GM10266 (cell line): ENCODE data around the gene ANKRD66.

ENCODE experiments used
- DNase-seq: peaks from one replicate; pipeline ENCODE4 v3.0.0; 2012; ENCODE audit errors: extremely low spot score
- TF ChIP-seq, protein P1 (sequence below): IDR thresholded peaks from 2 replicates; pipeline ENCODE4 v1.5.1; 2012; ENCODE audit warnings: mild to moderate bottlenecking, low read depth; ENCODE audit not compliant: control insufficient read depth, insufficient read depth; ENCODE audit errors: missing control alignments

Gene ANKRD66

DNA sequence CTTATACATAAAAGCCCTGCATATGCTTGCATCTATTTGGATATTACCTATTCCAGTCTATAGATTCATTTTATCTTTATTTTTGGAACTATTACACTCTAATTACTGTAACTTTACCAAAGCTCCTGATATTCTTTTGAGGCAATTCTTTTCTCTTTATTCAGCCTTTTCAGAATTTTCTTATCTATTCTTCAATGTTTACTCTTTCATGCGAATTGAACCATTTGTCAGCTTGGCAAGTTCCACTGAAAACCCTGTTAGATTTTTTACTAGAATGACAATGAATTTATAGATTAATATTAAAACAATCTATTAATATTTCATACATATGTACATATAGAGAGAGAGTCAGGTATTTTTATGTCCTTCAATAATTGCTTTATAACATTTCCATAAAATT is 45.9 kb downstream of the ANKRD66 start:
- TF ChIP-seq, protein P1, sequence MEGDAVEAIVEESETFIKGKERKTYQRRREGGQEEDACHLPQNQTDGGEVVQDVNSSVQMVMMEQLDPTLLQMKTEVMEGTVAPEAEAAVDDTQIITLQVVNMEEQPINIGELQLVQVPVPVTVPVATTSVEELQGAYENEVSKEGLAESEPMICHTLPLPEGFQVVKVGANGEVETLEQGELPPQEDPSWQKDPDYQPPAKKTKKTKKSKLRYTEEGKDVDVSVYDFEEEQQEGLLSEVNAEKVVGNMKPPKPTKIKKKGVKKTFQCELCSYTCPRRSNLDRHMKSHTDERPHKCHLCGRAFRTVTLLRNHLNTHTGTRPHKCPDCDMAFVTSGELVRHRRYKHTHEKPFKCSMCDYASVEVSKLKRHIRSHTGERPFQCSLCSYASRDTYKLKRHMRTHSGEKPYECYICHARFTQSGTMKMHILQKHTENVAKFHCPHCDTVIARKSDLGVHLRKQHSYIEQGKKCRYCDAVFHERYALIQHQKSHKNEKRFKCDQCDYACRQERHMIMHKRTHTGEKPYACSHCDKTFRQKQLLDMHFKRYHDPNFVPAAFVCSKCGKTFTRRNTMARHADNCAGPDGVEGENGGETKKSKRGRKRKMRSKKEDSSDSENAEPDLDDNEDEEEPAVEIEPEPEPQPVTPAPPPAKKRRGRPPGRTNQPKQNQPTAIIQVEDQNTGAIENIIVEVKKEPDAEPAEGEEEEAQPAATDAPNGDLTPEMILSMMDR, result no peak
- no peak for DNase-seq

DNA sequence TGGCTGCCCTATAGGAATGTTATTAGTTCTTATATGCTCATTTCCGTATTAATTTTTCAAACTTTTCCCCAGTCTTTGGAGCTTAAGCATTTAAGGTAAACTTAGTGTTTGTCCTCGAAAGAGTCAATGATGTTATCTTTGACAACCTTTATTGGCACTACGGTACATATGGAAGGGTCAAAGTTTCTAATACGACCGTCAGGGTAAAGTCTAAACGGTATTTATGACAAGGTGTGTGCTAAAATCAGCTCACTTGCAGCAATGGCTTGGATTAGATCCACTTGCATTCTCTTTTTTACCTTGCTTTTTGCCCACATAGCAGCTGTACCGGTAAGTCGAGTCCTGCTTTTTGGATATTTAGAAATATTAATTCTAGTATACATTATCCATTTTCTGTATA is 46.4 kb downstream of the ANKRD66 start, which contains the start of gene MEP1A:
MEP1A (plus strand) TSS at position 252 of the 400 bp plus-strand sequence; CDS start at position 262, 10 bp downstream.
- TF ChIP-seq, protein P1, result no peak
- no peak for DNase-seq

DNA sequence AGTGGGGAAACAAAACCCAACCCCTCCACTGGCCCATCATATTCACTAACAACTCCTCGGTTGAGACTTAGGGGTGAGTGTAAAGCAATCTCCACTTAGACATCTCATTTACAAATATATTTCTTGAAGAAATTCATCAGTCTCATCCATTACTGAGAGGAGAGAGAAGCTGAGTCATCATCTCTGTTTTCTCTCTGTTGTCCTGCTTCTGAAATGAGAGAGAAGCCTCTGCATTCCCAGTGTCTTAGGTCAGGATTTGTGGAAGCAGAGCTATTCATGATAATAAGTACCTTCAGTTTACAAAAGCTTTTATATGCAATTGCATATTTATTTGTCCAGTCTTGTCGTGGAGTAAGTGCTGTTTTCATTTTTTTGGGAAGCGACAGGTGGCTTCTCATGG is 47.3 kb downstream of the ANKRD66 start:
- TF ChIP-seq, protein P1, result no peak
- DNase-seq, result no peak

GRCh38 chr6:46795816-46796215 is 49.1 kb downstream of the ANKRD66 start:
- TF ChIP-seq, protein P1, result no peak

DNA sequence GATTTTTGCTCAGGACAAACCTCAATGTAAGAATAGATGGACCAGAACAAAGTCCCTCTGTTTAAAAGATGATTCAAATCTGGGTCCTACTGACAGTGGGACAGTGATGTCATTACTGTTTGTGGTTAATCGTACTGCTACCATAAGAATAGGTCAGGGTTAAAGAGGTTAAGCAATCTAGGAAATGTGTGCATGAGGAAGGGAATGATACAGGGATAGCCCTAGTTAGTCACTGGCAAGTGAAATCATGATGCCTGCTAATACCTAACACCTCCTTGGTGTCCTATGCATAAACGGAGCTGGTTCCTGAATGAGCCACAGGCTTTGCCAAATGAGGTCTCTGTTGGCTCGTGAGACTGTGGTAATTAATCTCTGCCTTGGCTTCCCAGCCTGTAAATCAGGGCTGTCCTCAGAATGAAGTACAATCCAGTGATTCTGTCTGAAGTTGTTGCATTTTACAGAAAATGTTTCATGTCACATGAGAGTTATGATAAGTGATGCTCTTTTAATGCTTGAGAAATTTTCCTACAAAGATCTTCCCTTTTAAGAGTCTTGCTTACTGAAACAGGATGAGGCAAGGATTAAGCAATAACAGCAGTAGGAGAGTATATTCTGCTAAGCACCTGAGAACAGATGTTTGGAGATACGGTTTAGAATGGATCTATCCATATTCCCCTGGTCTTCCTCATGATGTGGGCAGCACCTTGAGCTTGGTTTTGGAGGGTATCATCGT is 50.3 kb downstream of the ANKRD66 start:
- DNase-seq, result no peak
- TF ChIP-seq, protein P1, result no peak

More at GRCh38 chr6:46795816-46796215, 49.1 kb downstream of the ANKRD66 start:
- no peak for DNase-seq

DNA sequence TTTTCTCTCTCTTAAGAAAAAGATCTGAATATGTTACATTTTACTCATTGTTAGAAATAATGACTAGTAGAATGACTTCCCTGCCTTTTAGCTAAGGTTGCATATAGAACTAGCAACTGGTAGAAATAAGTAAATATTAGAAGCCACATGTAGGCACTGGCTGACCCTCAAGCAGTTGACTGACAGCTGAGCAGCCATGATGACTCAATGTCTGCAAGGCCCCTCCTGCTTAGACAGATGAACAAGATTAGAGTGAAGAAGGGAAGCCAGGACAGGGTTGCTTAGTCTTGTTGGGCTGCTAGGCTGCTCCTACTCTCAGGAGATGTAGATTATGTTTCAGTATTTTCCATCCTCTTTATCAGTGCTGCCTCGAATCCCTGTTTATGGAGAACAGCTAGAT is 52.9 kb downstream of the ANKRD66 start:
- no peak for DNase-seq

DNA sequence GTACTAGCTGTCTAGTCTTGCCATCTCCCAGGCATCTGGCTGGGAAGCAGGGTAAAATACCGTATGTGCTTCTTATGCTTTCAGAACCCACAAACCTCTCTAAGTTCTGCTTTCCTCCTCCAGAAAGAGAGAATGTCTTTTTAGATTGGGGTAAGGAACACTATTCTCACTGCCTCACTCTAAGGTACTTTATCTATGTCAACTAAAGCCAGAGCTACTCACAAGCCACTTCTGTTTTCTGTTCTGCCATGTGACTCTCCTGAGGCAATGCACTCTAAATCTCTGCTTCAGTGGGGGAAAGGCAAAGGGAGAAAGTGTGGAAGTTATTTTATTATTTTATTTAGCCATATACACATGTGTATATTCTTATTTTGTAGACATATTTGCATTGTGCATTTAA is 62.1 kb downstream of the ANKRD66 start:
- no peak for DNase-seq
- TF ChIP-seq, protein P1, result no peak

More for the DNA sequence above, 52.9 kb downstream of the ANKRD66 start:
- TF ChIP-seq, protein P1, result no peak
